Right lobe of liver (tissue), 4 donors: ENCODE results near the gene BRSK1.

Source experiments
- POLR2A ChIP-seq: fragments of 450-650 bp; IDR thresholded peaks from one replicate; pipeline ENCODE4 v1.6.1; 2017; ENCODE audit warnings: antibody characterized with exemption, mild to moderate bottlenecking
- TF ChIP-seq, protein P1 (sequence below), 4 donors: fragments of 200-600 bp in 3 of 4; fragments of 450-650 bp in 1 of 4; IDR thresholded peaks; one replicate each; pipeline versions ENCODE4 v1.5.1 to v1.8.0; 2016 to 2022; ENCODE audit warnings: antibody characterized with exemption in 4 of 4, mild to moderate bottlenecking in 2 of 4
- donor health status: DM: no; HTN: no; CAD: no.
- donor health status: DM: no; HTN: no; CAD: no.
- donor health status: DM: no; HTN: yes; CAD: no.

DNA sequence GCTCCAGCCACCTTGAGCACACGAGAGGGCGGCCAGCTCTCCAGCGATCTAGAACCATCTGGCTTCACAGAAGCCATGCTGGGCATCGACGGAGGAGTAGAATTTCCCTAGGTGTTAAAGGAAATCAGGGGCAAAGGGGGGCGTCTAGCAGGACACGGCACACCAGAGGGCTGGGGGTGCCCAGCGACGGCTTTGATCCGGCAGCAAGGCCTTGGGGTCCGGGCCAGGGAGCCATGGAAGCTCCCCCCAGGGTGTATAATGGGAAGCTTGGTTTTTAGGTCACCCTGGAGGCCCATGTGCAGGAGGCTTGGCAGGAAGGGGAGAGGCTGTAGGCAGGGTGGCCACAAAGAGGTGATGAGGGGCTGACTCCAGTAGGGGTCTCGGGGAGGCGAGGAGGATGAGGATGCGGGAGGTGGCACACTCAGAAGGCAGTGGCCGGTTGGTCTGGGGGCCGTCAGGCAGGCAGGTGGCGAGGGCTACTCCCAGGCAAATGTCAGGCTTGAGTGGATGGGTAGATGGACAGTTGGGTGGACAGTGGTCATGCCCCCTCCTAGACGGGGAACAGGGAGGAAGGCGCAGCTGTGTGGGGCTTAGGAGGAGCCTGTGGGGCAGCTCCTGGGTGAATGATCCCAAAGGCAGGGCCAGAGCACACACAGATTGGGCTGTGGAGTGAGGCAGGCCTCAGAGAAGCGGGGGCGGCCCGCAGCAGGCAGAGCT, 61.5 kb downstream of the BRSK1 start:
- TF ChIP-seq, protein P1, sequence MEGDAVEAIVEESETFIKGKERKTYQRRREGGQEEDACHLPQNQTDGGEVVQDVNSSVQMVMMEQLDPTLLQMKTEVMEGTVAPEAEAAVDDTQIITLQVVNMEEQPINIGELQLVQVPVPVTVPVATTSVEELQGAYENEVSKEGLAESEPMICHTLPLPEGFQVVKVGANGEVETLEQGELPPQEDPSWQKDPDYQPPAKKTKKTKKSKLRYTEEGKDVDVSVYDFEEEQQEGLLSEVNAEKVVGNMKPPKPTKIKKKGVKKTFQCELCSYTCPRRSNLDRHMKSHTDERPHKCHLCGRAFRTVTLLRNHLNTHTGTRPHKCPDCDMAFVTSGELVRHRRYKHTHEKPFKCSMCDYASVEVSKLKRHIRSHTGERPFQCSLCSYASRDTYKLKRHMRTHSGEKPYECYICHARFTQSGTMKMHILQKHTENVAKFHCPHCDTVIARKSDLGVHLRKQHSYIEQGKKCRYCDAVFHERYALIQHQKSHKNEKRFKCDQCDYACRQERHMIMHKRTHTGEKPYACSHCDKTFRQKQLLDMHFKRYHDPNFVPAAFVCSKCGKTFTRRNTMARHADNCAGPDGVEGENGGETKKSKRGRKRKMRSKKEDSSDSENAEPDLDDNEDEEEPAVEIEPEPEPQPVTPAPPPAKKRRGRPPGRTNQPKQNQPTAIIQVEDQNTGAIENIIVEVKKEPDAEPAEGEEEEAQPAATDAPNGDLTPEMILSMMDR (IDR thresholded peaks at IDR 0.05) = no peak
- no peak for TF ChIP-seq POLR2A
